Muscle of leg (tissue), 11 donors: ENCODE data around the gene ST8SIA1. TPM values are rescaled to one million over a fixed set of nuclear protein-coding genes. Genes with fewer than 3 reads are reported as not detected.
A peak's percentile ranks its signal among the peaks of the same experiment; 100 is the strongest.

Experiments used
- DNase-seq: peaks from one replicate; pipeline ENCODE4 v3.0.0; 2013
- H3K27ac ChIP-seq: one replicate; pipeline ENCODE4 v1.5.1; 2013; ENCODE audit warnings: mild to moderate bottlenecking, low read length, control low read depth
- H3K27me3 ChIP-seq: one replicate; pipeline ENCODE4 v1.6.1; 2013; ENCODE audit warnings: low read length; ENCODE audit not compliant: control insufficient read depth, insufficient read depth
- H3K36me3 ChIP-seq: one replicate; pipeline ENCODE4 v1.6.1; 2013; ENCODE audit warnings: low read length; ENCODE audit not compliant: control insufficient read depth, insufficient read depth
- H3K4me1 ChIP-seq: one replicate; pipeline ENCODE4 v1.6.1; 2013; ENCODE audit warnings: low read length; ENCODE audit not compliant: control insufficient read depth, insufficient read depth
- H3K4me3 ChIP-seq: one replicate; pipeline ENCODE4 v1.5.1; 2013; ENCODE audit warnings: low read length, control low read depth
- H3K9me3 ChIP-seq: replicated peaks from 2 replicates; pipeline ENCODE4 v1.6.1; 2013; ENCODE audit warnings: low read depth, low read length; ENCODE audit not compliant: control insufficient read depth
- WGBS: methylation state at CpG from one replicate; pipeline ENCODE4 v1.1.5; 2013; ENCODE audit warnings: missing lambda C conversion rate; ENCODE audit not compliant: insufficient coverage; 5-methylcytosine and 5-hydroxymethylcytosine counted together
- polyA plus RNA-seq, 8 donors: library from polyadenylated mRNA; unstranded; fragments of 120-200 nt; gene quantifications; one replicate each; pipeline versions ENCODE4 v1.2.1 to v1.2.3, GENCODE V29; 2013; ENCODE audit warnings: inconsistent platforms in 1 of 8, low replicate concordance in 1 of 8; ENCODE audit not compliant: insufficient read length in 8 of 8, insufficient read depth in 1 of 8
- total RNA-seq: library from RNA; stranded (reverse); fragments of 120-200 nt; gene quantifications from one replicate; pipeline ENCODE4 v1.2.4, GENCODE V29; 2013

ST8SIA1 gene
- total and polyA plus RNA-seq, 9 donors: 6.4 to 8.6 (median 7.4) TPM

- Histone ChIP-seq H3K9me3 (peaks cover 3% of the 10 kb centered on the region), H3K27me3 (no peaks in the 10 kb centered on the region), H3K4me3 (no peak overlapping the region), H3K36me3 (no peaks in the 10 kb centered on the region), H3K27ac (no peak overlapping the region), H3K4me1 (no peaks in the 10 kb centered on the region)
- DNase-seq: no peak
- WGBS: no CpG with 5 or more reads among the region's 3 CpGs
Observed at GRCh38 chr12:22201101-22201500, 133.4 kb downstream of the ST8SIA1 start.

GRCh38 chr12:22196236-22196635 is 138.3 kb downstream of the ST8SIA1 start:
- Histone ChIP-seq H3K9me3 (no peaks in the 10 kb centered on the region), H3K4me1 (no peaks in the 10 kb centered on the region), H3K36me3 (no peaks in the 10 kb centered on the region), H3K4me3 (no peak overlapping the region), H3K27me3 (no peaks in the 10 kb centered on the region), H3K27ac (no peak overlapping the region)
- no peak for DNase-seq
- no CpG with 5 or more reads among the region's 1 CpG for WGBS

- Histone ChIP-seq H3K27ac (no peak overlapping the region), H3K27me3 (no peaks in the 10 kb centered on the region), H3K4me3 (no peak overlapping the region), H3K4me1 (no peaks in the 10 kb centered on the region), H3K36me3 (no peaks in the 10 kb centered on the region), H3K9me3 (no peaks in the 10 kb centered on the region)
- DNase-seq: no peak
- WGBS: no CpG with 5 or more reads among the region's 1 CpG
Observed at GRCh38 chr12:22190969-22191368, 143.5 kb downstream of the ST8SIA1 start.

- Histone ChIP-seq H3K4me3 (no peak overlapping the region), H3K27me3 (no peaks in the 10 kb centered on the region), H3K4me1 (no peaks in the 10 kb centered on the region), H3K36me3 (no peaks in the 10 kb centered on the region), H3K9me3 (no peaks in the 10 kb centered on the region), H3K27ac (no peak overlapping the region)
- WGBS: 80% methylated on average over 1 of the region's 3 CpGs
- no peak for DNase-seq
Observed at GRCh38 chr12:22188431-22188830, 146.1 kb downstream of the ST8SIA1 start.

- no peak overlapping the region for H3K4me3 ChIP-seq
- H3K27ac ChIP-seq: no peak overlapping the region
- H3K27me3 ChIP-seq: no peaks in the 10 kb centered on the region
- no peaks in the 10 kb centered on the region for H3K36me3 ChIP-seq
- DNase-seq: no peak
- no peaks in the 10 kb centered on the region for H3K9me3 ChIP-seq
- no peaks in the 10 kb centered on the region for H3K4me1 ChIP-seq
- no CpG with 5 or more reads among the region's 1 CpG for WGBS
Observed at GRCh38 chr12:22180705-22181104, 153.8 kb downstream of the ST8SIA1 start.

GRCh38 chr12:22173177-22173576 is 161.3 kb downstream of the ST8SIA1 start:
- no peaks in the 10 kb centered on the region for H3K27me3 ChIP-seq
- no peak for DNase-seq

GRCh38 chr12:22172501-22172900 is 162.0 kb downstream of the ST8SIA1 start:
- Histone ChIP-seq H3K4me1 (no peaks in the 10 kb centered on the region), H3K9me3 (no peaks in the 10 kb centered on the region), H3K4me3 (no peak overlapping the region), H3K27ac (no peak overlapping the region), H3K36me3 (no peaks in the 10 kb centered on the region), H3K27me3 (no peaks in the 10 kb centered on the region)
- WGBS: 79% methylated on average over 4 of the region's 5 CpGs
- no peak for DNase-seq

More at GRCh38 chr12:22173177-22173576, 161.3 kb downstream of the ST8SIA1 start:
- no peak overlapping the region for H3K27ac ChIP-seq
- H3K36me3 ChIP-seq: no peaks in the 10 kb centered on the region
- no peak overlapping the region for H3K4me3 ChIP-seq
- H3K9me3 ChIP-seq: no peaks in the 10 kb centered on the region
- no peaks in the 10 kb centered on the region for H3K4me1 ChIP-seq

GRCh38 chr12:22169376-22169775 is 165.1 kb downstream of the ST8SIA1 start:
- no peak overlapping the region for H3K4me3 ChIP-seq
- no peaks in the 10 kb centered on the region for H3K27me3 ChIP-seq
- DNase-seq: no peak
- no peak overlapping the region for H3K27ac ChIP-seq
- no peaks in the 10 kb centered on the region for H3K4me1 ChIP-seq
- no peaks in the 10 kb centered on the region for H3K9me3 ChIP-seq
- H3K36me3 ChIP-seq: no peaks in the 10 kb centered on the region

GRCh38 chr12:22164139-22164538 is 170.4 kb downstream of the ST8SIA1 start:
- Histone ChIP-seq H3K27ac (no peak overlapping the region), H3K36me3 (no peaks in the 10 kb centered on the region), H3K9me3 (no peaks in the 10 kb centered on the region), H3K4me1 (no peaks in the 10 kb centered on the region), H3K27me3 (no peaks in the 10 kb centered on the region), H3K4me3 (no peak overlapping the region)
- WGBS: 80% methylated on average over 1 of the region's 4 CpGs
- DNase-seq: no peak

GRCh38 chr12:22163594-22163993 is 170.9 kb downstream of the ST8SIA1 start:
- no peaks in the 10 kb centered on the region for H3K4me1 ChIP-seq
- H3K27me3 ChIP-seq: no peaks in the 10 kb centered on the region
- H3K27ac ChIP-seq: no peak overlapping the region
- no peaks in the 10 kb centered on the region for H3K36me3 ChIP-seq
- no peaks in the 10 kb centered on the region for H3K9me3 ChIP-seq
- no CpG with 5 or more reads among the region's 3 CpGs for WGBS
- DNase-seq: no peak
- no peak overlapping the region for H3K4me3 ChIP-seq

- DNase-seq: peak; percentile 43
- 5% methylated on average over 3 of the region's 5 CpGs for WGBS
- H3K9me3 ChIP-seq: no peaks in the 10 kb centered on the region
- no peak overlapping the region for H3K4me3 ChIP-seq
- H3K27me3 ChIP-seq: no peaks in the 10 kb centered on the region
- no peak overlapping the region for H3K27ac ChIP-seq
- no peaks in the 10 kb centered on the region for H3K36me3 ChIP-seq
- H3K4me1 ChIP-seq: no peaks in the 10 kb centered on the region
Observed at GRCh38 chr12:22160396-22161003, 174.0 kb downstream of the ST8SIA1 start.
